Stimulated activated memory B cell treated with anti-CD40 and anti-IgM and Interleukin-4, amounts not matched to agents 10 μg/mL and 1 μg/mL and 100 μg/mL, for 72 hours (primary cell): ENCODE results near the gene MYD88.
"Not testable (repeated sequence)": the region's sequence is repeated elsewhere in the genome, so short reads cannot be mapped to it uniquely, and the experiment has no call there.

Source experiments
- ATAC-seq: fragments of 150-1000 bp; cut with Tn5 transposase; 2 replicates; pipeline ENCODE4 v1.10.0; 2021
- H3K27ac Mint-ChIP-seq: one replicate; pipeline ENCODE4 v1.8.0; 2022; ENCODE audit warnings: mild to moderate bottlenecking, mixed read lengths
- H3K27me3 Mint-ChIP-seq: one replicate; pipeline ENCODE4 v1.8.0; 2022; ENCODE audit warnings: mixed read lengths
- H3K36me3 Mint-ChIP-seq: one replicate; pipeline ENCODE4 v1.8.0; 2022; ENCODE audit warnings: mixed read lengths
- H3K4me1 Mint-ChIP-seq: one replicate; pipeline ENCODE4 v1.8.0; 2022; ENCODE audit warnings: mixed read lengths
- H3K4me3 Mint-ChIP-seq: one replicate; pipeline ENCODE4 v1.8.0; 2022; ENCODE audit warnings: mild to moderate bottlenecking, moderate library complexity, mixed read lengths
- H3K9me3 Mint-ChIP-seq: one replicate; pipeline ENCODE4 v1.8.0; 2022; ENCODE audit warnings: mixed read lengths

Gene MYD88

GRCh38 chr3:38157117-38157516 lies 18.7 kb downstream of the MYD88 start:
- Mint-ChIP-seq H3K27ac (no peak overlapping the region), H3K36me3 (no peaks in the 10 kb centered on the region), H3K9me3 (no peaks in the 10 kb centered on the region), H3K4me3 (no peak overlapping the region), H3K4me1 (peaks cover 23% of the 10 kb centered on the region), H3K27me3 (no peaks in the 10 kb centered on the region)
- ATAC-seq, result no peak

GRCh38 chr3:38157595-38157994 lies 19.1 kb downstream of the MYD88 start:
- ATAC-seq, result no peak
- Mint-ChIP-seq H3K27ac (no peak overlapping the region), H3K9me3 (no peaks in the 10 kb centered on the region), H3K4me3 (no peak overlapping the region), H3K27me3 (no peaks in the 10 kb centered on the region), H3K36me3 (no peaks in the 10 kb centered on the region), H3K4me1 (peaks cover 23% of the 10 kb centered on the region)

- ATAC-seq, result no peak
These were observed 20.0 kb downstream of the MYD88 start for GRCh38 chr3:38158472-38158871.

GRCh38 chr3:38160704-38161103 lies 22.2 kb downstream of the MYD88 start:
- H3K36me3 Mint-ChIP-seq, H3K9me3 Mint-ChIP-seq, H3K27me3 Mint-ChIP-seq, ATAC-seq, H3K4me1 Mint-ChIP-seq, H3K27ac Mint-ChIP-seq, H3K4me3 Mint-ChIP-seq: not testable (repeated sequence)

More at GRCh38 chr3:38158472-38158871, 20.0 kb downstream of the MYD88 start:
- Mint-ChIP-seq H3K4me3 (no peak overlapping the region), H3K36me3 (no peaks in the 10 kb centered on the region), H3K27ac (no peak overlapping the region), H3K27me3 (no peaks in the 10 kb centered on the region), H3K9me3 (no peaks in the 10 kb centered on the region), H3K4me1 (peaks cover 23% of the 10 kb centered on the region)

- no peaks in the 10 kb centered on the region for H3K9me3 Mint-ChIP-seq
- H3K4me1 Mint-ChIP-seq, result peaks cover 33% of the 10 kb centered on the region
- no peak overlapping the region for H3K27ac Mint-ChIP-seq
- H3K36me3 Mint-ChIP-seq, result no peaks in the 10 kb centered on the region
- no peaks in the 10 kb centered on the region for H3K27me3 Mint-ChIP-seq
- H3K4me3 Mint-ChIP-seq, result no peak overlapping the region
- ATAC-seq, result no peak
These were observed 24.8 kb downstream of the MYD88 start for GRCh38 chr3:38163117-38163840.

- H3K4me1 Mint-ChIP-seq, result peaks cover 41% of the 10 kb centered on the region
- H3K9me3 Mint-ChIP-seq, result no peaks in the 10 kb centered on the region
- H3K27me3 Mint-ChIP-seq, result no peaks in the 10 kb centered on the region
- H3K36me3 Mint-ChIP-seq, result no peaks in the 10 kb centered on the region
- H3K27ac Mint-ChIP-seq, result peak overlapping the region; percentile 99
- H3K4me3 Mint-ChIP-seq, result peak overlapping the region; percentile 90
- no peak for ATAC-seq
These were observed 25.6 kb downstream of the MYD88 start for GRCh38 chr3:38163841-38164642.

- Mint-ChIP-seq H3K4me1 (peaks cover 46% of the 10 kb centered on the region), H3K9me3 (no peaks in the 10 kb centered on the region), H3K27ac (peak overlapping the region; percentile 99), H3K4me3 (peak overlapping the region; percentile 90), H3K27me3 (no peaks in the 10 kb centered on the region), H3K36me3 (no peaks in the 10 kb centered on the region)
- ATAC-seq, result peak; percentile 37
These were observed 26.1 kb downstream of the MYD88 start for GRCh38 chr3:38164643-38164951.

- Mint-ChIP-seq H3K4me3 (peak within 1 kb of the TSS; percentile 90), H3K27ac (peak within 1 kb of the TSS; percentile 99), H3K4me1 (peaks cover 48% of the 10 kb centered on the region), H3K27me3 (no peaks in the 10 kb centered on the region), H3K36me3 (no peaks in the 10 kb centered on the region), H3K9me3 (no peaks in the 10 kb centered on the region)
- peak; percentile 97 for ATAC-seq
These were observed 26.7 kb downstream of the MYD88 start, which contains the start of gene OXSR1 for GRCh38 chr3:38164952-38165721. Gene OXSR1, plus strand, starts transcription at chr3:38165537. Its CDS starts 340 bp downstream, at chr3:38165877.

- H3K27me3 Mint-ChIP-seq, result no peaks in the 10 kb centered on the region
- peaks cover 55% of the 10 kb centered on the region for H3K4me1 Mint-ChIP-seq
- peak overlapping the region; percentile 99 for H3K27ac Mint-ChIP-seq
- no peaks in the 10 kb centered on the region for H3K9me3 Mint-ChIP-seq
- H3K4me3 Mint-ChIP-seq, result peak overlapping the region; percentile 90
- H3K36me3 Mint-ChIP-seq, result no peaks in the 10 kb centered on the region
- ATAC-seq, result no peak
These were observed 27.4 kb downstream of the MYD88 start for GRCh38 chr3:38165722-38166387.

- Mint-ChIP-seq H3K4me1 (peaks cover 63% of the 10 kb centered on the region), H3K4me3 (peak overlapping the region; percentile 20)
These were observed 29.1 kb downstream of the MYD88 start for GRCh38 chr3:38167591-38167990.

GRCh38 chr3:38168151-38169026 lies 29.9 kb downstream of the MYD88 start:
- H3K36me3 Mint-ChIP-seq, result no peaks in the 10 kb centered on the region
- peaks cover 64% of the 10 kb centered on the region for H3K4me1 Mint-ChIP-seq
- ATAC-seq, result no peak

More at GRCh38 chr3:38167591-38167990, 29.1 kb downstream of the MYD88 start:
- Mint-ChIP-seq H3K9me3 (no peaks in the 10 kb centered on the region), H3K27ac (no peak overlapping the region), H3K36me3 (no peaks in the 10 kb centered on the region), H3K27me3 (no peaks in the 10 kb centered on the region)
- no peak for ATAC-seq

GRCh38 chr3:38169027-38169317 lies 30.5 kb downstream of the MYD88 start:
- Mint-ChIP-seq H3K27ac (peak overlapping the region; percentile 20), H3K4me1 (peaks cover 69% of the 10 kb centered on the region), H3K4me3 (no peak overlapping the region), H3K9me3 (no peaks in the 10 kb centered on the region), H3K36me3 (no peaks in the 10 kb centered on the region), H3K27me3 (no peaks in the 10 kb centered on the region)
- no peak for ATAC-seq

More at GRCh38 chr3:38168151-38169026, 29.9 kb downstream of the MYD88 start:
- H3K9me3 Mint-ChIP-seq, result no peaks in the 10 kb centered on the region
- H3K27ac Mint-ChIP-seq, result peak overlapping the region; percentile 20
- H3K27me3 Mint-ChIP-seq, result no peaks in the 10 kb centered on the region
- no peak overlapping the region for H3K4me3 Mint-ChIP-seq

GRCh38 chr3:38170722-38171121 lies 32.3 kb downstream of the MYD88 start:
- Mint-ChIP-seq H3K27ac (no peak overlapping the region), H3K27me3 (no peaks in the 10 kb centered on the region)

GRCh38 chr3:38171622-38172021 lies 33.2 kb downstream of the MYD88 start:
- H3K4me1 Mint-ChIP-seq, result peaks cover 70% of the 10 kb centered on the region
- no peak overlapping the region for H3K27ac Mint-ChIP-seq
- H3K4me3 Mint-ChIP-seq, result no peak overlapping the region
- H3K36me3 Mint-ChIP-seq, result no peaks in the 10 kb centered on the region
- no peaks in the 10 kb centered on the region for H3K9me3 Mint-ChIP-seq
- no peak for ATAC-seq
- H3K27me3 Mint-ChIP-seq, result no peaks in the 10 kb centered on the region

More at GRCh38 chr3:38170722-38171121, 32.3 kb downstream of the MYD88 start:
- no peak overlapping the region for H3K4me3 Mint-ChIP-seq
- H3K36me3 Mint-ChIP-seq, result no peaks in the 10 kb centered on the region
- no peak for ATAC-seq
- peaks cover 76% of the 10 kb centered on the region for H3K4me1 Mint-ChIP-seq
- H3K9me3 Mint-ChIP-seq, result no peaks in the 10 kb centered on the region
